ENCODE results near the gene SMYD4. TPM values are rescaled to one million over a fixed set of nuclear protein-coding genes. Genes with fewer than 3 reads are reported as not detected.

SMYD4 gene
- total and polyA plus RNA-seq, 5 donors from 2014 or later = 7.2 to 25.8 (median 12.5) TPM

- no peak overlapping the region for H3K27ac Mint-ChIP-seq
Observed at GRCh38 chr17:1753767-1754429, 75.8 kb downstream of the SMYD4 start.

GRCh38 chr17:1752425-1753262 is 77.1 kb downstream of the SMYD4 start:
- H3K27ac ChIP-seq (ENCODE audit: insufficient read depth, low read length, poor library complexity, severe bottlenecking) = no peak overlapping the region
- no peaks in the 10 kb centered on the region for H3K27me3 ChIP-seq (ENCODE audit: control insufficient read depth, insufficient read depth, low read length)
- Mint-ChIP-seq H3K36me3 (no peaks in the 10 kb centered on the region), H3K27me3 (peaks cover 10% of the 10 kb centered on the region), H3K27ac (peak overlapping the region in 1 of 3 donors; percentile 51), H3K4me1 (no peaks in the 10 kb centered on the region), H3K4me3 (no peak overlapping the region), H3K9me3 (peaks cover 0 to 3% (median 0%) of the 10 kb centered on the region in 7 donors)
- ATAC-seq (ENCODE audit: low read depth in 2 of 2) = peak in 1 of 2 donors; percentile 31
- H3K36me3 ChIP-seq (ENCODE audit: control insufficient read depth, insufficient read depth, low read length) = no peaks in the 10 kb centered on the region
- no peak overlapping the region for H3K4me3 ChIP-seq (ENCODE audit: low read depth, low read length)
- DNase-seq = no peak
- H3K4me1 ChIP-seq (ENCODE audit: control insufficient read depth, insufficient read depth, low read length, poor library complexity, severe bottlenecking) = no peaks in the 10 kb centered on the region
- no peaks in the 10 kb centered on the region for H3K9me3 ChIP-seq (ENCODE audit: control insufficient read depth in 2 of 2, low read length in 2 of 2)

More at GRCh38 chr17:1753767-1754429, 75.8 kb downstream of the SMYD4 start:
- Mint-ChIP-seq H3K36me3 (peaks cover 4% of the 10 kb centered on the region), H3K4me3 (no peak overlapping the region), H3K9me3 (peaks cover 0 to 2% (median 0%) of the 10 kb centered on the region in 7 donors), H3K27me3 (peaks cover 8% of the 10 kb centered on the region), H3K4me1 (peaks cover 0 to 5% (median 0%) of the 10 kb centered on the region in 4 donors)
- DNase-seq = no peak
- no peak for ATAC-seq (ENCODE audit: low read depth in 2 of 2)
- no peaks in the 10 kb centered on the region for H3K4me1 ChIP-seq (ENCODE audit: control insufficient read depth, insufficient read depth, low read length, poor library complexity, severe bottlenecking)
- no peaks in the 10 kb centered on the region for H3K27me3 ChIP-seq (ENCODE audit: control insufficient read depth, insufficient read depth, low read length)
- no peaks in the 10 kb centered on the region for H3K9me3 ChIP-seq (ENCODE audit: control insufficient read depth in 2 of 2, low read length in 2 of 2)
- H3K36me3 ChIP-seq (ENCODE audit: control insufficient read depth, insufficient read depth, low read length) = no peaks in the 10 kb centered on the region
- no peak overlapping the region for H3K27ac ChIP-seq (ENCODE audit: insufficient read depth, low read length, poor library complexity, severe bottlenecking)
- no peak overlapping the region for H3K4me3 ChIP-seq (ENCODE audit: low read depth, low read length)

DNA sequence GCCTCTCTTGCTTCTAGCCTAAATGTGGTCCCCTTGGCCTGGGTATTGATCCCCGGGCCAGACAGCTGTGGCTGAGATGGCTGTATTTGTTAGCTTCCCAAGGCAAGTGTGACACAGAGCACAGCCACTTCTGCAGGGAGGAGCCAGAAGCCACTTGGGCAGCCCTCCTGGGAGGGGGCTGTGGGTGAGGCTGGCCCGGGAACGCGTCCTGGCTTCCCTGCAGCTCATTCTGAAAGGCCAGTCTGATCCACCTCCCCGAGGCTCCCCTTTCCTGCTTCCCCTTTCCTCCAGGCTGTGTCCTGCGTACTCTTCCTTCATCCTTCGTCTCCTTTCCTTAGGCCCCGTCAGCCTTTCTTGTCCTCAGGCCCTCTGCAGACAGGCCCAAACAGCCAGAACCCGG is 79.1 kb downstream of the SMYD4 start:
- H3K36me3 Mint-ChIP-seq = no peaks in the 10 kb centered on the region
- H3K27me3 Mint-ChIP-seq = peaks cover 4% of the 10 kb centered on the region
- H3K4me3 Mint-ChIP-seq = no peak overlapping the region
- H3K9me3 Mint-ChIP-seq = peaks cover 0 to 2% (median 0%) of the 10 kb centered on the region in 7 donors
- Histone ChIP-seq H3K4me3 (ENCODE audit: low read depth, low read length) (no peak overlapping the region), H3K27me3 (ENCODE audit: control insufficient read depth, insufficient read depth, low read length) (no peaks in the 10 kb centered on the region), H3K27ac (ENCODE audit: insufficient read depth, low read length, poor library complexity, severe bottlenecking) (no peak overlapping the region), H3K36me3 (ENCODE audit: control insufficient read depth, insufficient read depth, low read length) (no peaks in the 10 kb centered on the region), H3K9me3 (ENCODE audit: control insufficient read depth in 2 of 2, low read length in 2 of 2) (no peaks in the 10 kb centered on the region), H3K4me1 (ENCODE audit: control insufficient read depth, insufficient read depth, low read length, poor library complexity, severe bottlenecking) (no peaks in the 10 kb centered on the region)
- ATAC-seq (ENCODE audit: low read depth in 2 of 2) = no peak
- no peak for DNase-seq
- H3K27ac Mint-ChIP-seq = no peak overlapping the region
- H3K4me1 Mint-ChIP-seq = no peaks in the 10 kb centered on the region

GRCh38 chr17:1746975-1747543 is 82.6 kb downstream of the SMYD4 start:
- no peaks in the 10 kb centered on the region for H3K4me1 Mint-ChIP-seq
- no peak overlapping the region for H3K4me3 Mint-ChIP-seq
- Histone ChIP-seq H3K27ac (ENCODE audit: insufficient read depth, low read length, poor library complexity, severe bottlenecking) (no peak overlapping the region), H3K9me3 (ENCODE audit: control insufficient read depth in 2 of 2, low read length in 2 of 2) (no peaks in the 10 kb centered on the region), H3K4me3 (ENCODE audit: low read depth, low read length) (no peak overlapping the region), H3K4me1 (ENCODE audit: control insufficient read depth, insufficient read depth, low read length, poor library complexity, severe bottlenecking) (no peaks in the 10 kb centered on the region), H3K36me3 (ENCODE audit: control insufficient read depth, insufficient read depth, low read length) (no peaks in the 10 kb centered on the region), H3K27me3 (ENCODE audit: control insufficient read depth, insufficient read depth, low read length) (no peaks in the 10 kb centered on the region)
- H3K9me3 Mint-ChIP-seq = peaks cover 0 to 2% (median 0%) of the 10 kb centered on the region in 7 donors
- DNase-seq = no peak
- peaks cover 9% of the 10 kb centered on the region for H3K27me3 Mint-ChIP-seq
- H3K27ac Mint-ChIP-seq = peak overlapping the region in 1 of 3 donors; percentile 76
- ATAC-seq (ENCODE audit: low read depth in 2 of 2) = no peak
- H3K36me3 Mint-ChIP-seq = no peaks in the 10 kb centered on the region

DNA sequence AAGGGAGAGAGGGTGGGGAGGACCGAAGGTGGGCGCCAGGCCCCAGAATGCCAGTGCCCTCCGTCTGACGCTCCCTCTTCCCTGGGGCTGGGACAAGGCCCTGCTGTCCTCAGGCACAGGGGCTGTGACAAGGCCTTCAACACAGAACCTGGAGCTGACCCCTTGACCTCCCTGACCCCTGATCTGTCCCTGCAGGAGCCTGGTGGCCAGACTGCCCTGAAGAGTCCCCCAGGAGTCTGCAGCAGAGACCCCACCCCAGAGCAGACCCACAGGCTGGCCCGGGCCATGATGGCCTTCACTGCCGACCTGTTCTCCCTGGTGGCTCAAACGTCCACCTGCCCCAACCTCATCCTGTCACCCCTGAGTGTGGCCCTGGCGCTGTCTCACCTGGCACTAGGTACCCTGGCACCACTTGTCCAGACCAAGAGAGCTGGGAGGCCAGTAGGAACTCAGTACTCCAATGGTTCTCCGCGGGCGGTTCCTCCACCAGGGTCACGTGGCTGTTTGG is 84.1 kb downstream of the SMYD4 start:
- no peak overlapping the region for H3K27ac ChIP-seq (ENCODE audit: insufficient read depth, low read length, poor library complexity, severe bottlenecking)
- DNase-seq (no peak), ATAC-seq (ENCODE audit: low read depth in 2 of 2) (no peak)
- Mint-ChIP-seq H3K4me3 (no peak overlapping the region), H3K36me3 (no peaks in the 10 kb centered on the region), H3K4me1 (no peaks in the 10 kb centered on the region), H3K9me3 (peaks cover 0 to 2% (median 0%) of the 10 kb centered on the region in 7 donors), H3K27ac (no peak overlapping the region), H3K27me3 (peaks cover 9% of the 10 kb centered on the region)
- no peaks in the 10 kb centered on the region for H3K36me3 ChIP-seq (ENCODE audit: control insufficient read depth, insufficient read depth, low read length)
- no peaks in the 10 kb centered on the region for H3K27me3 ChIP-seq (ENCODE audit: control insufficient read depth, insufficient read depth, low read length)
- no peaks in the 10 kb centered on the region for H3K9me3 ChIP-seq (ENCODE audit: control insufficient read depth in 2 of 2, low read length in 2 of 2)
- H3K4me1 ChIP-seq (ENCODE audit: control insufficient read depth, insufficient read depth, low read length, poor library complexity, severe bottlenecking) = no peaks in the 10 kb centered on the region
- no peak overlapping the region for H3K4me3 ChIP-seq (ENCODE audit: low read depth, low read length)

- Histone ChIP-seq H3K36me3 (ENCODE audit: control insufficient read depth, insufficient read depth, low read length) (no peaks in the 10 kb centered on the region), H3K9me3 (ENCODE audit: control insufficient read depth in 2 of 2, low read length in 2 of 2) (no peaks in the 10 kb centered on the region), H3K27me3 (ENCODE audit: control insufficient read depth, insufficient read depth, low read length) (no peaks in the 10 kb centered on the region), H3K27ac (ENCODE audit: insufficient read depth, low read length, poor library complexity, severe bottlenecking) (no peak overlapping the region), H3K4me1 (ENCODE audit: control insufficient read depth, insufficient read depth, low read length, poor library complexity, severe bottlenecking) (no peaks in the 10 kb centered on the region), H3K4me3 (ENCODE audit: low read depth, low read length) (no peak overlapping the region)
- H3K36me3 Mint-ChIP-seq = no peaks in the 10 kb centered on the region
- H3K4me1 Mint-ChIP-seq = no peaks in the 10 kb centered on the region
- ATAC-seq (ENCODE audit: low read depth in 2 of 2) = no peak
- no peak for DNase-seq
- H3K9me3 Mint-ChIP-seq = peaks cover 0 to 2% (median 0%) of the 10 kb centered on the region in 7 donors
- H3K27me3 Mint-ChIP-seq = peaks cover 9% of the 10 kb centered on the region
- no peak overlapping the region for H3K4me3 Mint-ChIP-seq
- H3K27ac Mint-ChIP-seq = no peak overlapping the region
Observed at GRCh38 chr17:1744551-1745512, 84.9 kb downstream of the SMYD4 start.

DNA sequence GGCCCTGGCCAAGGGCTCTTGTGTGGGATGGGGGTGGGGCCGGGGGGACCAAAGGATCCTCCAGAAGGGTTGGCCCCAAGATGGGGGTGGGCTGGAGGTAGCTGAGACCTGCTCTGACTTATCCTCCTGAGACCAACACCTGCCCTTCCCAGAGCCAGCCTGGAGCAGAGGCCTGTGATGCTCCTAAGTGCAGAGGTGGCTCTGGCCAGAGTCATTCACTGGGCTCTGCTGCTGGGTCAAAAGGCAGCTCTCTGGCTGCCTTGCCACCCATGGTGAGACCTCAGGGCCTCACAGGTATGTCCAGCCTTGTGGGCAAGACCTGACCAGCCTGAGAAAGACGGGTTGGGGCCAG is 86.6 kb downstream of the SMYD4 start:
- no peaks in the 10 kb centered on the region for H3K36me3 Mint-ChIP-seq
- Histone ChIP-seq H3K36me3 (ENCODE audit: control insufficient read depth, insufficient read depth, low read length) (no peaks in the 10 kb centered on the region), H3K4me1 (ENCODE audit: control insufficient read depth, insufficient read depth, low read length, poor library complexity, severe bottlenecking) (no peaks in the 10 kb centered on the region), H3K27ac (ENCODE audit: insufficient read depth, low read length, poor library complexity, severe bottlenecking) (no peak overlapping the region), H3K4me3 (ENCODE audit: low read depth, low read length) (no peak overlapping the region), H3K9me3 (ENCODE audit: control insufficient read depth in 2 of 2, low read length in 2 of 2) (no peaks in the 10 kb centered on the region), H3K27me3 (ENCODE audit: control insufficient read depth, insufficient read depth, low read length) (no peaks in the 10 kb centered on the region)
- H3K27me3 Mint-ChIP-seq = peaks cover 5% of the 10 kb centered on the region
- ATAC-seq (ENCODE audit: low read depth in 2 of 2) (no peak), DNase-seq (no peak)
- H3K4me3 Mint-ChIP-seq = no peak overlapping the region
- H3K27ac Mint-ChIP-seq = no peak overlapping the region
- H3K9me3 Mint-ChIP-seq = peaks cover 0 to 2% (median 0%) of the 10 kb centered on the region in 7 donors
- peaks cover 0 to 3% (median 0%) of the 10 kb centered on the region in 4 donors for H3K4me1 Mint-ChIP-seq

Measured in CD4-positive, CD25-positive, alpha-beta regulatory T cell (primary cell).